ENCODE data around the gene GIT1. TPM values are rescaled to one million over a fixed set of nuclear protein-coding genes. Genes with fewer than 3 reads are reported as not detected.

The GIT1 gene
- total RNA-seq, 1 donor from 2014 or later, result 54.9 TPM

GRCh38 chr17:29611351-29612093 lies 22.1 kb upstream of the GIT1 start:
- peaks cover 38% of the 10 kb centered on the region for H3K27me3 Mint-ChIP-seq
- no peaks in the 10 kb centered on the region for H3K36me3 Mint-ChIP-seq (ENCODE audit: insufficient read depth)
- no peak for DNase-seq (ENCODE audit: low spot score, unreplicated experiment)
- H3K27ac Mint-ChIP-seq, result no peak overlapping the region
- H3K9me3 Mint-ChIP-seq (ENCODE audit: low read depth), result no peaks in the 10 kb centered on the region
- TF ChIP-seq CTCF (IDR thresholded peaks at IDR 0.05; ENCODE audit: unreplicated experiment), result no peak
- peaks cover 2% of the 10 kb centered on the region for H3K4me1 Mint-ChIP-seq (ENCODE audit: low read depth)
- no peak overlapping the region for H3K4me3 Mint-ChIP-seq (ENCODE audit: low read depth)

- Mint-ChIP-seq H3K9me3 (ENCODE audit: low read depth) (no peaks in the 10 kb centered on the region), H3K27me3 (peaks cover 27% of the 10 kb centered on the region)
- DNase-seq (ENCODE audit: low spot score, unreplicated experiment), result no peak
Observed at GRCh38 chr17:29610395-29610794, 20.9 kb upstream of the GIT1 start.

GRCh38 chr17:29608986-29609385 lies 19.5 kb upstream of the GIT1 start:
- H3K36me3 Mint-ChIP-seq (ENCODE audit: insufficient read depth), result no peaks in the 10 kb centered on the region
- H3K9me3 Mint-ChIP-seq (ENCODE audit: low read depth), result no peaks in the 10 kb centered on the region
- no peak overlapping the region for H3K4me3 Mint-ChIP-seq (ENCODE audit: low read depth)
- no peak for TF ChIP-seq CTCF (IDR thresholded peaks at IDR 0.05; ENCODE audit: unreplicated experiment)
- H3K27ac Mint-ChIP-seq, result no peak overlapping the region
- peaks cover 13% of the 10 kb centered on the region for H3K27me3 Mint-ChIP-seq
- no peak for DNase-seq (ENCODE audit: low spot score, unreplicated experiment)
- H3K4me1 Mint-ChIP-seq (ENCODE audit: low read depth), result no peaks in the 10 kb centered on the region

More at GRCh38 chr17:29610395-29610794, 20.9 kb upstream of the GIT1 start:
- Mint-ChIP-seq H3K4me3 (ENCODE audit: low read depth) (no peak overlapping the region), H3K36me3 (ENCODE audit: insufficient read depth) (no peaks in the 10 kb centered on the region), H3K4me1 (ENCODE audit: low read depth) (no peaks in the 10 kb centered on the region), H3K27ac (no peak overlapping the region)
- TF ChIP-seq CTCF (IDR thresholded peaks at IDR 0.05; ENCODE audit: unreplicated experiment), result no peak

- no peak overlapping the region for H3K4me3 Mint-ChIP-seq (ENCODE audit: low read depth)
Observed at GRCh38 chr17:29607557-29608195, 18.2 kb upstream of the GIT1 start.

More at GRCh38 chr17:29607557-29608195, 18.2 kb upstream of the GIT1 start:
- Mint-ChIP-seq H3K27ac (no peak overlapping the region), H3K9me3 (ENCODE audit: low read depth) (no peaks in the 10 kb centered on the region), H3K4me1 (ENCODE audit: low read depth) (no peaks in the 10 kb centered on the region), H3K27me3 (peaks cover 9% of the 10 kb centered on the region), H3K36me3 (ENCODE audit: insufficient read depth) (no peaks in the 10 kb centered on the region)
- DNase-seq (ENCODE audit: low spot score, unreplicated experiment), result no peak
- no peak for TF ChIP-seq CTCF (IDR thresholded peaks at IDR 0.05; ENCODE audit: unreplicated experiment)

Measured in progenitor cell of endocrine pancreas (in vitro differentiated cells).